GM21515 (cell line): ENCODE measurements around the gene KIAA0825.

ENCODE experiments used
- ATAC-seq: cut with Tn5 transposase; IDR thresholded peaks from one replicate; pipeline ENCODE4 v1.9.1; 2021; ENCODE audit not compliant: unreplicated experiment

The KIAA0825 gene

DNA sequence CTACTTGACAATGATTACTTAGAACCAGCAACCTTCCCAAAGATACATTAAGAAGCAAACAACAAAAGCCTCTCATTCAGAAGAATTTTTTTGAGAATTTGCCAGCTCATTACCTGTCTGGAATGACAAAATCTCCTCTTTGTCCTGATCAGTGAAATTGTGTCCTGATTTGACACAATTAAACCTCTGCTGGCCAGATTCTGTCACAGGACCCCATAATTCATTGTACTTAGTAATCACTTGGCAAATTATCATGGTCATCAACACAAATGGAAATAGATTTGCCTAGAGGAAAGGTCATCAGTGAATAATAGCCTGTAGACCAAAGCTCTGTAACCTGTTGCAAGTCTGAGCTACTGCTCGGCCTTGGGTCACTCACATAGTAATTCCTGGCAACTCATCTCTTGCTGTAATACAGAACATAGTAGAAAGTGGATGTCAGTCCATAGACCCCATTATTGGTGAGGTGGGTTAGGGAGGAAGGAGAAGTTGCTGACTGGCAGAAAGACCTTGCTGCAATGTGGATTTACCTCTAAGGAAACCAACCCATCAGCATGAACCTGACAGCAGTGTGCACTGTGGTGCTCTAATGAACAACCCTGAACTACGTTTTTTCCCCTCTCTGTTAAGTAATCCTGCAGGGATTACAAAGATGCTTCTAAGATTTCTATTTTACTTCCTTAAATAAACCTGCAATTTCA lies 370.1 kb downstream of the KIAA0825 start:
- ATAC-seq: no peak

- ATAC-seq: no peak
These were observed 372.8 kb downstream of the KIAA0825 start for GRCh38 chr5:94245608-94246007.

- ATAC-seq: no peak
These were observed 373.5 kb downstream of the KIAA0825 start for GRCh38 chr5:94244921-94245320.

DNA sequence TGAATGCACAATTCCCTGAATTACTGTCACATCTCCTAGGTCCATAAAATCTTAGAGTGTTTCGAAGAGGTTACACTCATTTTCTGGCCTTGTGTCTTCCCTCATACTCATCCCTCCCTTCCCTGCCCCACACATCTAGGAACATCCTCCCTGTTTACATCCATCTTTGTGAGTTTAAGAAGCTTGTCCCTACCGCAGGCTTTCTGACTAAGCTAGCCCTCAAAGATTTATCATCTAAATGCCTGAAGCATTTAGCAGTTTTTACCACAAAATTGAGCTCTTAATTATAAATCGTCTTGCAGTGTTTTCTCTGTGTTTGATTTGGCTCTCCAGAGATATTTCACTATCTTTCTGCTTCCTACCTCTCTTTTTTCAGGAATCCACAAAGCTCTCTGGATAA lies 374.8 kb downstream of the KIAA0825 start:
- ATAC-seq: no peak

GRCh38 chr5:94240993-94241651 lies 377.3 kb downstream of the KIAA0825 start:
- no peak for ATAC-seq

GRCh38 chr5:94240596-94240992 lies 377.8 kb downstream of the KIAA0825 start:
- ATAC-seq: no peak

DNA sequence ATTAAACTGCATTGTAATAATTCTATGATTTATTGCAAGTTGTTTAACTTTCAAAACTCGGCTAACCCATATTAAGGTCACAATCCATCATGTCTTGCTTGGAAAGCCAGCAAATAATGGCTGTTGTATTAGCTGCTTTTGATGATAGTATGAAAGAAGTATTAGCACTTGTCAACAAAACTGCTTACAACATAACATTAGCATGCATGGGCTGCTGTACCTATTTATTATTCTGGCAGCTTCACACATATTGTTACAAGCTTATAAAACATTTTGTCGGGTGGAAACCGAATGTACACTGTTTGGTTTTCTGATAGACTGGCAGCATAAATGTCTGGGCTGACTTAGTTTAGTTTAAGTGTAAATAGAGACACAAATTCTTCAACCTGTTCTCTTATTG lies 378.3 kb downstream of the KIAA0825 start:
- no peak for ATAC-seq

- no peak for ATAC-seq
These were observed 379.1 kb downstream of the KIAA0825 start for GRCh38 chr5:94239266-94239665.

DNA sequence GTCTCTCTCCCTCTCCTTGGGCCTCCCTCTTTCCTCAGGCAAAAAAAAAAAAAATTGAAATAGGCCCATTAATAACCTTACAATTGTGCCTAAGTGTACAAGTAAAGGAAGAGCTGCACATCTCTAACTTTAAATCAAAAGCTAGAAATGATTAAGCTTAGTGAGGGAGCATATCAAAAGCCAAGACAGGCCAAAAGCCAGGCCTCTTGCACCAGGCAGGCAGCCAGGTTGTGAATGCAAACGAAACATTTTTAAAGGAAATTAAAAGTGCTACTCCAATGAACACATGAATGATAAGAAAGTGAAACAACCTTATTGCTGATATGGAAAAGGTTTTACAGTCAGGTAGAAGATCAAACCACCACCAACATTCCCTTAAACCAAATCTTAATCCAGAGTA lies 383.4 kb downstream of the KIAA0825 start:
- ATAC-seq: no peak

DNA sequence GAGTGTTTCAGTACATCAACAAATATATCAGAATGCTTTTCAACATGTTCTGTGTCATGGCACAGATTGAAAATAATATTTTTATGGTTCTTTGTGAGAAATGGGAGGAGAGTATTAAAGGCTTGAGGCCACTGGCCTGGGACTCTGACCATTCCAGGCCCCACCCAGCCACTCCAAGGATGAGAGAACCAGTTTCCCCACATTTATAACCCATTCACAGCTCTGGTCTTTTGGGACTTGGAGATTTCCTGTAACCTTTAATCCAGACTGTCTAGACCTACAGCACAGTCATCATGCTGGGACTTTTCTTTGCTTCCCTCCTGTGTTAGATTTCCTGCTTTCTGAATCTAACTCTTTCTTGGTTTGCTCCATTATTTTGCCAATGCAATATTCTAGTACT lies 389.6 kb downstream of the KIAA0825 start:
- no peak for ATAC-seq

- no peak for ATAC-seq
These were observed 395.2 kb downstream of the KIAA0825 start for GRCh38 chr5:94223235-94223634.

- no peak for ATAC-seq
These were observed 400.0 kb downstream of the KIAA0825 start for GRCh38 chr5:94218374-94218773.

DNA sequence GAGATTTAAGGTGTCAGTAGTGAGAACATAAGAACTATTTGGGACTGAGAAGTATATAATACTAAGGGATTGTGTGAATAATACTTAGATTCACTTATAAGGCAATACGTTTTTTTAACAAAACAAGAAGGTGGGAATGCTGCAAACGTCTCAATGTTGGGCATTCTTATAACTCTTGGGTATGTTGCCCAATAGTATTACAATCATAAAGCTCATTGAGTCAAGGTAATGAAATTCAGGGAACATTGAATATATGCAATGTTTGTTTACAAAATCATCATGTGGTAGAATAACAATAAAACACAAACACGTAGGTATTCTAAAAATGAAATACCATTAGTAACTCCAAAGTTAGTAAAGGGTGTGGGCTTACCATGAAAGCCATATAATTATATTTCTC lies 400.7 kb downstream of the KIAA0825 start:
- ATAC-seq: no peak

- no peak for ATAC-seq
These were observed 401.2 kb downstream of the KIAA0825 start for GRCh38 chr5:94217216-94217615.

DNA sequence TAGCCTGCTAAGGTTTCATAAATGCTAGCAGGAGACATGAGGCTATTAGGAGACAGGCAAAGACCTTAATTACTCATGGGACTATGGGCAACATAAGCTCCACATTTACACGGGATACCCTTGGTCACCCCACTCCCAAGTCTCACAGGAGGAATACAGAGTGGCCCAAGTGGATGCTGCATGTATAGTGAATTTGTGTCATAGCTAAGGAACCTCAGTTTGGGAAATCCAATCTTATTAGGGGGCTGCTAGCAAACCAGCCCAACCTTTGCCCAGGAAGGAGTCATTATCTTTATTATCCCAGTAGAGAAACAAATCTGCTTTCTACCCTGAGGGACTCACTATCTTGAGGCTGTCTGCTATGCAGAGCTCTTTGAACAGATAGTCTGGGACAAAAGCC lies 405.9 kb downstream of the KIAA0825 start:
- no peak for ATAC-seq

DNA sequence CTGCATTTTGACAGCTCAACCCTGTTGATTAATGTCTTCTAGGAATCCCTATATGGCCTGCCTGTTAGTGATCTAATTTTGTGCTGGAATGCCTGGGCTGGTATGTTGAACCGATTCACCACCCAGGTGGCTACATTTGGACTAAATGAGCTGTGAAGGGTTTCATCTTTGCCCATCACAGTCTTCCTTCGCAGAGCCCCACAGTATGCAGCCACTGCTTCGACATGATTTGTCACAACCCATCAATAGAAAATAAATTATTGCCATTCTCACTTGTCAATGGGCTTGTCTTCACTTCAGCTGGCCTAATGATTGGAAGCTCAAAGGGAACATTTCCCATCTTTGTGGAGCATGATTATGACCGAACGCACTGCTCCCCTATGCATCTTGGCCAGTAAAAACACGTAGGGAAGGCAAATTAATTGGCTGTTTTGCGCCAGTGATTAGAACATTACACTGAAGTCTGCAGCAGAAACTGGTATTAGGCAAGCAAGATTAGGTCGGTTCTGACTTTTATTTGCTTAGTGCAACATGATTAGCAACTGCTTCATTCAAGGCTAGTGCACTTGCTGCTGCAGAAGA lies 408.5 kb downstream of the KIAA0825 start:
- ATAC-seq: no peak

DNA sequence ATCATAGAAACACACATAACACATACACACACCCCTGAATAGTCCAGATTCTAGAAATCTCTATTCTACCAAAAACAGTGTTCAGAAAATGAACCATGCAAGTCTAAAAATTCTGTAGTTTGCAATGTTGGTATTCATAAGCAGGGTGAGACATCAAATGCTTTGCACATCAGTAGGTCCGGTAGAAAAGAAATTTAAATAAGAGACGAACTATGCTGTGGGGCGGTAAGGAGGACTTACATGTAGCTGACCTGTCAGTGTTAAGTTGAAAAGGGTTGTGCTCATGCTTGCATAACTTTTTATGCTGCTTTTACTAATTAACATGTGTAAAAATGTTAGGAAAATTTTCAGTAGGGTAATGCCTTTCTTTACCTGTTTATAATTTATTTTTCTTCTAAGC lies 409.1 kb downstream of the KIAA0825 start:
- ATAC-seq: no peak

GRCh38 chr5:94199566-94199965 lies 418.8 kb downstream of the KIAA0825 start:
- no peak for ATAC-seq

GRCh38 chr5:94197970-94198369 lies 420.4 kb downstream of the KIAA0825 start:
- ATAC-seq: no peak

DNA sequence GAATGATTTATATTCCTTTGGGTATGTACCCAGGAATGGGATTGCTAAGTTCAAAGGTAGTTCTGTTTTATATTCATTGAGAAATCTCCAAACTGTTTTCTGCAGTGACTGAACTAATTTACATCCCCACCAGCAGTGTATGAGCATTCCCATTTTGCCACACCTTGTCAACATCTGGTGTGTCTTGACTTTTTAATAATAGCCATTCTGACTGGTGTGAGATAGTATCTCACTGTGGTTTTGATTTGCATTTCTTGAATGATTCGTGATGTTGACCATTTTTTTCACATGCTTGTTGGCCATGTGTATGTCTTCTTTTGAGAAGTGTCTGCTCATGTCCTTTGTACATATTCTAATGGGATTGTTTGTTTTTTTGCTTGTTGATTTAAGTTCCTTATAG lies 421.5 kb downstream of the KIAA0825 start:
- no peak for ATAC-seq

DNA sequence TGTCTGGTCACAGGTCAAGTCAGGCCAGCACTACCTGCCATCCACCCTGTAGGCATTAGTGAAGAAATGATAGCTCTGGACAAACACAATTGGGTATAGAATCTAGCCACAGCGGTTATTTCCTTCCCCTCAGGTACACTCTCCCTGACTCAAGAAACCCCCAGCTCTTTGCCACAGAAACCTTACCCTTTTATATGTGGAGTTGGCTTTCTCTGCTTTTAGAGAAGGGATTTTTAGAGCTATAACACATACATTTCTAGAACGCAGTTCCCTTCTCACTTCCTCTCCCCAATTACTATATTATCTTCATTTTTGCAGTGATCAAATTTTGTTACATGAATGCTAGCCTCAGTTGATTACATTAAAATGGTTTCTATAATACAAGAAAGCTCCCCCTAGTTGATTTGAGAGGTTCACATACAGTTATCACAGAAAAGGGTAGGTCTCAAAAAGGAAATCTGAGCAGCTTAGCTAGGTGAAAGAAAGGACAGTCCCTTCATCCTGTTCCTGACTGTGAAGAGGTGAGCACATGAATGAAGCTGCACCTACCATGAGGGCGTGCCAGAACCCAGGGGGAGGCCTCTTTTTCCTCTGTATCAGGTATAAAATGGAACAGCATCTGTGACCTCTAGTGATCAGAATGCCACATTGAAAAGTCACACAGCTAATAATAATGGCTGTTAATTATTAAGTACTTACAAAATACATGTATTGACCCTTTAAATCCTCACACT lies 425.6 kb downstream of the KIAA0825 start:
- ATAC-seq: no peak

GRCh38 chr5:94191604-94192003 lies 426.8 kb downstream of the KIAA0825 start:
- ATAC-seq: no peak
